ENCODE measurements around the gene RSBN1L.

- TF ChIP-seq POLR2A (IDR thresholded peaks at IDR 0.05; ENCODE audit: borderline replicate concordance, extremely low read depth, insufficient read depth, insufficient read length) (no peak), POLR2AphosphoS5 (IDR thresholded peaks at IDR 0.05; ENCODE audit: low read depth, low read length) (no peak), REST (IDR thresholded peaks at IDR 0.05; ENCODE audit: low read depth) (no peak), CTCF (IDR thresholded peaks at IDR 0.05 in 2 of 3, conservative IDR thresholded peaks at IDR 0.05 in 1 of 3; ENCODE audit: borderline replicate concordance in 1 of 3, insufficient read depth in 1 of 3, low read depth in 2 of 3, low read length in 2 of 3) (no peak), RAD21 (IDR thresholded peaks at IDR 0.05; ENCODE audit: low read depth) (no peak), EZH2phosphoT487 (IDR thresholded peaks at IDR 0.05; ENCODE audit: borderline replicate concordance) (no peak), SRF (IDR thresholded peaks at IDR 0.05; ENCODE audit: low read depth) (no peak), ZNF274 (IDR thresholded peaks at IDR 0.05; ENCODE audit: low read depth, low read length) (no peak), ATF3 (IDR thresholded peaks at IDR 0.05) (no peak)
Observed at GRCh38 chr7:77727527-77727926, 31.3 kb downstream of the RSBN1L start.

Data from HCT116 (cell line).